Inflammatory macrophage (primary cell): ENCODE measurements around the gene SPOP.
A peak's percentile ranks its signal among the peaks of the same experiment; 100 is the strongest.
"Not testable (repeated sequence)": the region's sequence is repeated elsewhere in the genome, so short reads cannot be mapped to it uniquely, and the experiment has no call there.

ENCODE experiments used
- DNase-seq, 2 donors: peaks; one replicate each; pipeline ENCODE4 v3.0.0-alpha.2; 2020 to 2022

Gene SPOP

GRCh38 chr17:49695698-49696232 lies 17.9 kb upstream of the SPOP start:
- DNase-seq = no peak

DNA sequence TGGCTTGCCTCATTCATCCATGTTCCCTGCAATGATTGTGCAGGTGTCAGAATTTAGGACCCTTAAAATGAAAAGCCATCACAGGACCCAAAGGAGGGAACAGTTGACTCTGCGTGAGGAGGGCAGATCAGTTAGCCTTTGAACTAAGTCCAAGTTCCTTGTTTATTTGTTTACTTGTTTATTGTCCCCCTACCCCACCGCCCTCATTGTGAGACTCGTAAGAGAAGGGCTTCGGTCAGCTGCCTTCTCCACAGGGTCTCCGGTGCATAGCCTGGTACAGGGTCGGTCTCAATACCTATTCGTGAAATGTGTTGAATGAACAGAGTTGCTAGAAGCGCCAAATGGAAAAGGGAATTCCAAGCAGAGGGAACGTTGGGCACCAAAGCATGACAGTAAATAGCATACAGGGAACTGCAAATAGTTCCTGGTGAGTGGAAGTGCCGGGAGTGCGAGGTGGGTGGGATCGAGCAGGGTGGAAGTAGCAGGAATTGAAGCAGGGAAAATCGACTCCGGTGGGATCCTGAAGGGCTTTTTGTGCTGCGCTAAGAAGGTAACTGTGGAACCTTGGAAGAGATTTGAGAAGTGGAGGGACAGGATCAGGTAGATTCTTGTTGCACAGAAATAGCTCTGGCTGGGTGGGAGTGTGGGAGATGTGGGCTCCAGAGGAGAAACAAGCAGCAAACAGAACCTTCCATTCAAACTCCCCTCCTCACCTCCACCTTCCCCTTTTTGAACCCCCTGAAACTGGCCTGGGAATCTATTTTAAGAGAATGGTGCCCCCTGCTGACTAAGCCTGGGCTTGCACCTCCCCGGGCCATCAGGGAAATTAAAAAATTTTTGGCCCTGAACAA lies 17.2 kb upstream of the SPOP start:
- DNase-seq = peak; percentile 54 to 58

GRCh38 chr17:49692751-49693150 lies 14.9 kb upstream of the SPOP start:
- peak in 1 of 2 donors; percentile 53 for DNase-seq

- no peak for DNase-seq
These were observed 13.8 kb upstream of the SPOP start for GRCh38 chr17:49691677-49692191.

DNA sequence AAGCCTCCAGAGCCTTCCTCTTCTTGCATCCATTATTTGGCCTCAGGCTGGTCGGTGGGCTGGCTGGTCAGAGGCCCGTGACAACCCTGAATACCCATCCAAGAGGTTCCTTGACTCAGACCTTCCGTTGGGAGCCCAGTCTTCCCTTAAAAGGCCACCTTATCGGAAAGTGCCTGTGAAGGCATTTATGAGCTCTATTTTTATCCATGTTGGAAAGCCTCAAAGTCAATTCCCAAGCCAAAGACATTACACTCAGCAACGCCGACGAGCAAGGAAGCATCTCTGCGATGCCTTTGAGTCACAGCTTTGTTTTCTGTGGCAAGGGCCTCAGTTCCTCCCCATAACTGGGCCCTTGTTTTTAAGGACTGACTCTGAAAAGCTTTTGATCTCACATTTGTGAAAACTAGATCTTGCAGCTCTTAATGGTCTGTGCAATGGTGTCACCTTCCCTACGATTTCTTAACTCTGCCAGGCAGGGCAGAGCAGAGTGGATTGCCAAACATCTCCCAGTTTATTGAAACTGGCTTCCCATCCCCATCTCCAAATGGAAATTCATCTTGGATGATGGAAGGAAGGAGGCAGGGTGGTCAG lies 13.3 kb upstream of the SPOP start:
- DNase-seq = no peak

DNA sequence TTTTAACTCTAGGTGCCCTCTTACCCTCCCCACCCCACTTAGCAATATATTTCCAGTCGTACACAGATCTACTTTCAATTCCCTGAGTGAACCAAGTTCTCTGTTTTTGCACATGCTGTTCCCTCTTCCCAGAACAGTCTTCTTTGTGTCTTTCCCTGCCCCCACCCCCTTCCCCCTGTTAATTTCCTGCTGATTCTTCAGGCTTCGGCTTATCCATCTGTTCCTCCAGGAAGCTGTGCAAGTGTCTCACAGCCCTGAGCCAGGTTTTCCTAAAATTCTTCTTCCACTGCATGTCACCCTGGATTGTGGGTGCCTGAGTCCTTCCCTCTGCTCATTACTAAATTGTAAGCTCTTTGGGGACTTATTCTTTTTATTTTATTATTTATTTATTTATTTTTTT lies 12.4 kb upstream of the SPOP start:
- no peak for DNase-seq

GRCh38 chr17:49688848-49689247 lies 11.0 kb upstream of the SPOP start:
- no peak for DNase-seq

- peak; percentile 19 to 30 for DNase-seq
These were observed 10.1 kb upstream of the SPOP start for GRCh38 chr17:49687878-49688491.

- peak; percentile 6 to 27 for DNase-seq
These were observed 3.4 kb upstream of the SPOP start for GRCh38 chr17:49681106-49681979.

DNA sequence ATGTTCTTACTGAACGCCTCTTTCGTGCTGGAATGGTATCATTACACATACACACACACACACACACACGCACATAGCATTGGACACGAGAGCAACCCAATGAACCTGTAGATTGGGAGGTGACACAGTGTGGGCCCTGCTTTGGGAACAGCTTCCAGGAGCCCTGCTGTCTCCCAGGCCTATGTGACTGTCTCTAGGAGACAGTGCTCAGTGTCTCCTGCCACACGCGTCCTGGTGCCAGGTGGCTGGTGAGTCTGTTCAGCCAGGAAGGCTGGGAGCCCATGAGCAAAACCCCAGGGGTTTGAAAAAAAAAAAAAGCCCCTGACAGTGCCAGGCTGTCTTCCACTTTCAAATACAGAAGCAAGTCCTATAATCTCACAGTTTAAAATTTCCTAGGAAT lies 2.4 kb upstream of the SPOP start:
- no peak for DNase-seq

GRCh38 chr17:49677134-49677932 lies 564 bp downstream of the SPOP start:
- peak; percentile 91 to 97 for DNase-seq

- DNase-seq = peak; percentile 78 to 88
These were observed 1.5 kb downstream of the SPOP start for GRCh38 chr17:49676276-49676868.

GRCh38 chr17:49674507-49674906 lies 3.4 kb downstream of the SPOP start:
- no peak for DNase-seq

DNA sequence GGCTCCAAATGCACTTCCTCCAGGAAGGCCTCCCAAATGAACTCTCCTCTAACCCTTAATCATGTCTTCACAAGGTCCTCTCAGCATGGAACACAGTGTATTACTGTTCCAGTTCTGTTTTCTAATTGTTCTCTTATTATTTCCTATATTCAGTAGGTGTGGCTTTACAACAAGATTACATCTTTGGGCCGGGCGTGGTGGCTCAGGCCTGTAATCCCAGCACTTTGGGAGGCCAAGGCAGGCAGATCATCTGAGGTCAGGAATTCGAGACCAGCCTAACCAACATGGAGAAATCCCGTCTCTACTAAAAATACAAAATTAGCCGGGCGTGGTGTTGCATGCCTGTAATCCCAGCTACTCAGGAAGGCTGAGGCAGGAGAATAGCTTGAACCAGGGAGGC lies 4.2 kb downstream of the SPOP start:
- DNase-seq = not testable (repeated sequence)

DNA sequence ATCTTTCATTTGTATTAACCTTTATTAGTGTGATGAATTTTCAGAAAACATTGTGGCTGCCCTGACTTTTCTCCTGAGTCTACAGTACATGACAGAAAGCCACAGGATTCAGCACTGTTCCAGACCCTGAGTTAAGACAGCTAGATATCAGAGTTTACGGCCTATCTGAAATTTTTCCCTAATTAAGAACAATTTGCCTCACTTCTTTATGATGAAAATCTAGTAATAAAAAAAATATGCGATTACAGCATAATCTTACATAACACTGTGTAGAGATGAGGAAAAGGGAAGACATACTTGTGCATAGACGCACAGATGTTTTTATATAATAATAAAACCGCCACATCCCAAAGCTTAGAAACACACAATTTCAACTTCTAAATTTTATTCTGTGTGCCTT lies 7.3 kb downstream of the SPOP start:
- DNase-seq = peak in 1 of 2 donors; percentile 42

DNA sequence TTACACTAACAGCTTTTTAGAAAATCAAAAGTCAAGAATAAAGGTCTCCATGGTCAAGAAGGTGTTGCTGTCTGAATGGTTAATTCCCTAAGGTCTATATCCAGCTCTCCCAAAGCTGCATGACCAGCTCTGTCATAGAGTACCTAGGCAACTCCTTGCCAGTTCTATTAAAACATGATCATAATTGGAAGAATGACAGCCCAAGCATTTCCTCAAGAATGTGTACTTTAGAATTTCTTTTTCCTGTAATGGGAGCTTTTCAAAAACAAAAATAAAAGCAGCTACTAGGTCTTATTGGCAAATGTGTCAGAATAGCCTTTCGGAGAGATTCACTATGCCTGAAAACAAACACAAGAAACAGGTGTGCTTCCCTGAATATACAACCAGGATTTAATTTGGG lies 7.9 kb downstream of the SPOP start:
- DNase-seq = no peak

DNA sequence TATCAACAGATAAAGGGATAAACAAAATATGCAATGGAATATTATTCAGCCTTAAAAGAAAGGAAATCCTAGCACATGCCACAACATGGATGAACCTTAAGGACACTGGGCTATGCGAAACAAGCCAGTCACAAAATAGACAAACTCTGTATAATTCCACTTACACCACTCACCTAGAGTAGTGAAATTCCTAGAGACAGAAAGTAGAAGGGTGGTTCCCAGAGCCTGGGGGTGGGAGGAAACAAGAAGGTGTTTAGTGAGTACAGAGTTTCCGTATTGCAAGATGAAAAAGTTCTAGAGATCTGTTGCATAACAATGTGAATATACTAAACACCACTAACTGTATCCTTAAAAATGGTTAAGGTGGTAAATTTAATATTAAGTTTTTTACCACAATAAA lies 10.0 kb downstream of the SPOP start:
- no peak for DNase-seq

GRCh38 chr17:49664706-49665211 lies 13.1 kb downstream of the SPOP start:
- DNase-seq = no peak

- no peak for DNase-seq
These were observed 18.1 kb downstream of the SPOP start for GRCh38 chr17:49659661-49660382.

GRCh38 chr17:49656247-49656646 lies 21.6 kb downstream of the SPOP start:
- no peak for DNase-seq
